HFFc6 (cell line): ENCODE measurements around the gene IGFALS. TPM values are rescaled to one million over a fixed set of nuclear protein-coding genes. Genes with fewer than 3 reads are reported as not detected.
A peak's percentile ranks its signal among the peaks of the same experiment; 100 is the strongest.

ENCODE experiments used
- DNase-seq: peaks from one replicate; pipeline ENCODE4 v3.0.0-alpha.2; 2018
- H3K27ac Mint-ChIP-seq: 2 replicates; pipeline ENCODE4 v1.8.0; 2020; ENCODE audit warnings: mild to moderate bottlenecking, mixed read lengths
- H3K27me3 Mint-ChIP-seq: 2 replicates; pipeline ENCODE4 v1.8.0; 2021; ENCODE audit warnings: mild to moderate bottlenecking, moderate library complexity, mixed read lengths; ENCODE audit not compliant: insufficient read depth
- H3K36me3 Mint-ChIP-seq: 2 replicates; pipeline ENCODE4 v1.8.0; 2021; ENCODE audit warnings: low read depth, mixed read lengths
- H3K4me1 Mint-ChIP-seq: 2 replicates; pipeline ENCODE4 v1.8.0; 2020; ENCODE audit warnings: low read depth, mixed read lengths
- H3K4me3 Mint-ChIP-seq: 2 replicates; pipeline ENCODE4 v1.8.0; 2020; ENCODE audit warnings: mild to moderate bottlenecking, moderate library complexity, mixed read lengths
- H3K9me3 Mint-ChIP-seq: 2 replicates; pipeline ENCODE4 v1.8.0; 2020; ENCODE audit warnings: mild to moderate bottlenecking, mixed read lengths
- total RNA-seq, 6 experiments: library from RNA; stranded (reverse); fragmentation: NEBNext Ultra II Directional; extraction: Animal tissue kit (Norgen Biotek cat#: 25700); gene quantifications; 2 replicates in 1 of 6; 3 replicates in 5 of 6; pipeline ENCODE4 v1.2.3, GENCODE V29; 2021
- TF ChIP-seq, protein P1 (sequence below): fragments of 200-600 bp; sonication (generic); IDR thresholded peaks from 2 replicates; pipeline ENCODE4 v1.5.0; 2021; ENCODE audit warnings: antibody characterized with exemption, mild to moderate bottlenecking

IGFALS gene
- total RNA-seq, 6 experiments from 2014 or later, result not detected

DNA sequence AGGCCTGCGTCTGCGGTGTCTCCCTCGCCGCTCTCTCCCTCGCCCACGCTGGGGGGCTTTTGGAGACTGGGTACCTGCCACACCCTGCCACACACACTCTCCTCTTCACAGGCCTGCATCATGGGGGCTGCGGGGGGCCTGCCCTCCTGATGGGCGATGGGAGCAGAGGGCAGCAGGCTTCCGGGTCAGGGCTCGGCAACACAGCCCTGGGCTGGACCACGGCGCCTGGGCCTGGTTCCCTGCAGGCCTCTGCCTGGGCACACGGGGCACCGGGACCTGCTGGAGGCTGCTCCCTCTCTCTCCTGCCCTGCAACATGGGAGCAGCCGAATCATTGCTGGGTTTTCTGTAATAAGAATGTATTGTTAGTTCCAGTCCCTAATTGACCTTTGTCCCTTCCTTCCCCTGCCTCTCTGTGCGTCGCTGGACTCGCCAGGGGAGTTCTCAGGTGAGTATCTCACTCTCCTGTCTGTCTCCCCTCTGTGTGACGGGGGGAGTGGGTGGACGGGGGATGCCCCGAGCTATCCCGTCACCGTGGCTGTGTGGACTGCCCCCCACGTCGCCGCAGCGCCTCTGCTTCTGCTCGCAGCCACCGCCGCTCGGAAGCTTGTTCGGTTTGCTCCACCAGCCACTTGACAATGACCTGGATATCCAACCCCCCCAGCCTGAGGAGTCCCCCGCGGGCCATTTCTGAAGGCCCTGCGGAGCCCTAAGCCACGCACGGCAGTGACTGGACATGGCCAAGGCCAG is 35.6 kb downstream of the IGFALS start:
- Mint-ChIP-seq H3K27me3 (peaks cover 4% of the 10 kb centered on the region), H3K36me3 (peaks cover 16% of the 10 kb centered on the region), H3K4me1 (no peaks in the 10 kb centered on the region), H3K27ac (no peak overlapping the region), H3K4me3 (no peak overlapping the region), H3K9me3 (no peaks in the 10 kb centered on the region)
- TF ChIP-seq, protein P1, sequence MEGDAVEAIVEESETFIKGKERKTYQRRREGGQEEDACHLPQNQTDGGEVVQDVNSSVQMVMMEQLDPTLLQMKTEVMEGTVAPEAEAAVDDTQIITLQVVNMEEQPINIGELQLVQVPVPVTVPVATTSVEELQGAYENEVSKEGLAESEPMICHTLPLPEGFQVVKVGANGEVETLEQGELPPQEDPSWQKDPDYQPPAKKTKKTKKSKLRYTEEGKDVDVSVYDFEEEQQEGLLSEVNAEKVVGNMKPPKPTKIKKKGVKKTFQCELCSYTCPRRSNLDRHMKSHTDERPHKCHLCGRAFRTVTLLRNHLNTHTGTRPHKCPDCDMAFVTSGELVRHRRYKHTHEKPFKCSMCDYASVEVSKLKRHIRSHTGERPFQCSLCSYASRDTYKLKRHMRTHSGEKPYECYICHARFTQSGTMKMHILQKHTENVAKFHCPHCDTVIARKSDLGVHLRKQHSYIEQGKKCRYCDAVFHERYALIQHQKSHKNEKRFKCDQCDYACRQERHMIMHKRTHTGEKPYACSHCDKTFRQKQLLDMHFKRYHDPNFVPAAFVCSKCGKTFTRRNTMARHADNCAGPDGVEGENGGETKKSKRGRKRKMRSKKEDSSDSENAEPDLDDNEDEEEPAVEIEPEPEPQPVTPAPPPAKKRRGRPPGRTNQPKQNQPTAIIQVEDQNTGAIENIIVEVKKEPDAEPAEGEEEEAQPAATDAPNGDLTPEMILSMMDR, result no peak
- DNase-seq, result no peak

DNA sequence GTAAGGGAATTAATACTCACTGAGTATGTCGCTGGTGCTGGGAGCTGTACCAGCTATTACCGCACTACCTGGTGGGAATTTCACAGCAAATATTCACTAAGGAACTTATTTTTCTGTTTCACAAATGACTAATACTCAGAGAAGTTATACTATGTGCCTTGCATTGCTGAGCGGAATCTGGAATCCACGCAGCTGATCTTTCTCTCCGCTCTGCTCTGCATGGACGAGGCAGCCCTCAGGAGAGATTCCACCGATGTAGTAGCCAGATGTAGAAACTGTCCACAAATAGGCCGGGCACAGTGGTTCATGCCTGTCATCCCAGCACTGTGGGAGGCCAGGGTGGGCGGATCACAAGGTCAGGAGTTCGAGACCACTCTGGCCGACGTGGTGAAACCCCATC is 39.3 kb downstream of the IGFALS start:
- TF ChIP-seq, protein P1, result no peak
- Mint-ChIP-seq H3K4me3 (no peak overlapping the region), H3K4me1 (peaks cover 7% of the 10 kb centered on the region), H3K9me3 (no peaks in the 10 kb centered on the region), H3K36me3 (peaks cover 9% of the 10 kb centered on the region; the same call in 1 of the 2 replicates), H3K27me3 (no peaks in the 10 kb centered on the region; the same call in 1 of the 2 replicates), H3K27ac (no peak overlapping the region)
- DNase-seq, result no peak

DNA sequence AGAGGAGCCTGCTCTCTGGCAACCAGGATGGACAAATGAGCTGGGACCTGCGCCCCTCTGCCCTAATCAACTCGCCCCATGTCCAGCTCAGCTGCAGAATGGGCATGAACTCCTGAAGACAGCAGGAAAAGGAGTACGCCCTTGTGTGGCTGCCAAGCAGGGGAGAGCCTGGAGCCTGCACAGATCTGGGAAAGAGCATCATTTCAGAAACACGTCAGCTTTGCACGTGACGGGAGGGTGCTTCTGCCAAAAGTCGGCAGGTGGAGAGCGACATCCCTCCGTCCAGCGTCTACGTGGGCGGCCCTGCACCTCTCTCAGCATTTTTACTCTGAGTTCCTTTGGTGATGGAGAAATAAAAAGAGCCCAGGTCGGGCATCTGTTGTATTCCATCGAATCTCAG is 40.7 kb downstream of the IGFALS start:
- peaks cover 2% of the 10 kb centered on the region for H3K27me3 Mint-ChIP-seq
- H3K4me1 Mint-ChIP-seq, result peaks cover 7% of the 10 kb centered on the region
- H3K9me3 Mint-ChIP-seq, result no peaks in the 10 kb centered on the region
- H3K4me3 Mint-ChIP-seq, result no peak overlapping the region
- TF ChIP-seq, protein P1, result no peak
- peaks cover 9% of the 10 kb centered on the region; the same call in 1 of the 2 replicates for H3K36me3 Mint-ChIP-seq
- no peak overlapping the region for H3K27ac Mint-ChIP-seq
- no peak for DNase-seq

DNA sequence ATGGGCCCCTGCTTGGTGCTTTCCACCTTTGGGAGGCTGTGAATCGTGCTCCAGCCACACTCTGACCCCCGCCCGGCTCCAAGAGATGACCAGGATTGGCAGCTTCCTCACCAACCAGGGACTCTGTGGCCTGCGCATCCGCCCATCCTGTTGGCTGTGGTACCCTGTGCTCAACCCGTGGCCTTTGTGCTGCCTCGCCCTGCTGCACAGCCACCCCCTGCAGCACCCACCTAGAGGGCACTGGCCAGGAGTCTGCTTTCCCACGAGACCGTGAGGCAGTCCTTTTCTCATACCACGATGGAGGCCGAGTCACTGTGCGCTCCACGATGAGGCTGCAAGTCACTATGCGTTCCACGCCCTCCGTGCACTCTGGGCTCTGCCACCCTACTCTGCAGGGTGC is 41.6 kb downstream of the IGFALS start:
- no peaks in the 10 kb centered on the region for H3K9me3 Mint-ChIP-seq
- TF ChIP-seq, protein P1, result no peak
- peaks cover 9% of the 10 kb centered on the region; the same call in 1 of the 2 replicates for H3K36me3 Mint-ChIP-seq
- H3K27me3 Mint-ChIP-seq, result peaks cover 2% of the 10 kb centered on the region
- H3K27ac Mint-ChIP-seq, result no peak overlapping the region
- no peak for DNase-seq
- H3K4me1 Mint-ChIP-seq, result peaks cover 7% of the 10 kb centered on the region
- no peak overlapping the region for H3K4me3 Mint-ChIP-seq

DNA sequence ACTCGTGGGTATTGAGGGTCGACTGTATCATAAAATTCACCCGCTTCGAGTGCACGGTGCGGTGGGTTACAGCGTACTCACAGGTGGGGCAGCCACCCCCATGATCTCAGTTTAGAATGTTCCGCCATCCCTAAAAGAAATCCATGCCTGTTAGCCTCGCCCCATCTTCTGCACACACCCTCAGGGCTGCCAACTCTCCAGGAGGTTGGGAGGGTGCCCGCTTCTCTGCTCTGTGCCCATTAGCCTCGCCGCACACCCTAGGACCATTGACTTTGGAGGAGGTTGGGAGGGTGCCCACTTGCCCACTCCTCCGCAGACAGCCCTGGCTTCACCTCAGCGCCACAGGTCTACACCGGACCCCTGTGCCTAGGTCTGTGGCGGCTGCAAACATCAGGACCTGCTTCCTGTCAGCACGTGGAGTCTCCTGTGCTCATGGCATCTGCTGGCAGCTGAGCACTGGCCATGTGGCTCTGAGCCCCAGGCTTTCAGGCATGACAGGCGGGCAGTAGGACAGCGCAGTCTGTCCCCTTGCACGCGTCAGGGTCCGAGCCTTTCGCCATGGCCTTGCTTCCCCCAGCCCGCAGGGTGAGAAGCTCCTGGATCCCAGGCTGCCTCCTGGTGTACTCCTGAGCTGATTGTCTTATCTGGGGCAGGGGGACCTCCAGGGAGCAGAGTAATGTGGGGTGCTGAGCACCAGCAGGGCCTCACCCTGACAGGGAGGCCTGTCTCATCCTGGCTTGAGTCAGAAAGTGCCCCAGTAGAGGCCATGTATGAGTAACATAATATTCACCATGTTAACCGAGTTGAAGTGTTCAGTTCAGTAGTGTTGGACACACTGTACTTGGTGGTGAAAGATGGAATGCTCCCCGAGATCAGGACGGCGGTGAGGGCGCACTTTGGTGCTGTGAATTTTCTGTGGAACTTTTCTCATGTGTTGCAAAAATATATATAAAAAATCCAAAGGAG is 44.1 kb downstream of the IGFALS start:
- Mint-ChIP-seq H3K27ac (peak overlapping the region; percentile 52), H3K4me1 (peaks cover 28% of the 10 kb centered on the region), H3K27me3 (peaks cover 2% of the 10 kb centered on the region), H3K9me3 (no peaks in the 10 kb centered on the region), H3K4me3 (no peak overlapping the region), H3K36me3 (peaks cover 5% of the 10 kb centered on the region)
- TF ChIP-seq, protein P1, result no peak
- peak; percentile 34 for DNase-seq
